ENCODE measurements around the gene P4HA2. TPM values are rescaled to one million over a fixed set of nuclear protein-coding genes. Genes with fewer than 3 reads are reported as not detected.

P4HA2 gene
- total RNA-seq, 1 experiment from 2014 or later: 15.1 TPM

GRCh38 chr5:132254321-132254977 is 26.8 kb upstream of the P4HA2 start:
- ATAC-seq (no peak), DNase-seq (ENCODE audit: low spot score) (no peak)
- H3K27me3 Mint-ChIP-seq (ENCODE audit: low read depth): peaks cover 20% of the 10 kb centered on the region
- peaks cover 15% of the 10 kb centered on the region for H3K4me1 Mint-ChIP-seq
- H3K36me3 Mint-ChIP-seq: no peaks in the 10 kb centered on the region
- no peaks in the 10 kb centered on the region for H3K9me3 Mint-ChIP-seq
- no peak overlapping the region for H3K4me3 Mint-ChIP-seq
- TF ChIP-seq, protein P1, sequence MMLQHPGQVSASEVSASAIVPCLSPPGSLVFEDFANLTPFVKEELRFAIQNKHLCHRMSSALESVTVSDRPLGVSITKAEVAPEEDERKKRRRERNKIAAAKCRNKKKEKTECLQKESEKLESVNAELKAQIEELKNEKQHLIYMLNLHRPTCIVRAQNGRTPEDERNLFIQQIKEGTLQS (CRISPR knock-in tag; conservative IDR thresholded peaks at IDR 0.05): no peak
- TF ChIP-seq, protein P2, sequence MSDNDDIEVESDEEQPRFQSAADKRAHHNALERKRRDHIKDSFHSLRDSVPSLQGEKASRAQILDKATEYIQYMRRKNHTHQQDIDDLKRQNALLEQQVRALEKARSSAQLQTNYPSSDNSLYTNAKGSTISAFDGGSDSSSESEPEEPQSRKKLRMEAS (CRISPR knock-in tag; IDR thresholded peaks at IDR 0.05): no peak
- TF ChIP-seq ZNF317 (CRISPR knock-in tag; IDR thresholded peaks at IDR 0.05; ENCODE audit: borderline replicate concordance, low read depth) (no peak), ESRRA (CRISPR knock-in tag; IDR thresholded peaks at IDR 0.05; ENCODE audit: borderline replicate concordance) (no peak), HMGA2 (CRISPR knock-in tag; IDR thresholded peaks at IDR 0.05) (no peak), SP1 (CRISPR knock-in tag; conservative IDR thresholded peaks at IDR 0.05) (no peak), TEAD1 (CRISPR knock-in tag; IDR thresholded peaks at IDR 0.05) (no peak), FOXP4 (CRISPR knock-in tag; IDR thresholded peaks at IDR 0.05) (no peak), E2F4 (CRISPR knock-in tag; IDR thresholded peaks at IDR 0.05; ENCODE audit: borderline replicate concordance, low read depth) (no peak), GABPB1 (CRISPR knock-in tag; IDR thresholded peaks at IDR 0.05) (no peak), JUN (CRISPR knock-in tag; IDR thresholded peaks at IDR 0.05) (no peak), E2F5 (CRISPR knock-in tag; IDR thresholded peaks at IDR 0.05) (no peak), ZNF138 (CRISPR knock-in tag; conservative IDR thresholded peaks at IDR 0.05) (no peak), PRRX2 (CRISPR knock-in tag; IDR thresholded peaks at IDR 0.05) (no peak), ZBTB21 (CRISPR knock-in tag; IDR thresholded peaks at IDR 0.05; ENCODE audit: borderline replicate concordance) (no peak), CREM (CRISPR knock-in tag; IDR thresholded peaks at IDR 0.05) (no peak), ZNF416 (CRISPR knock-in tag; IDR thresholded peaks at IDR 0.05) (no peak)
- TF ChIP-seq, protein P3, sequence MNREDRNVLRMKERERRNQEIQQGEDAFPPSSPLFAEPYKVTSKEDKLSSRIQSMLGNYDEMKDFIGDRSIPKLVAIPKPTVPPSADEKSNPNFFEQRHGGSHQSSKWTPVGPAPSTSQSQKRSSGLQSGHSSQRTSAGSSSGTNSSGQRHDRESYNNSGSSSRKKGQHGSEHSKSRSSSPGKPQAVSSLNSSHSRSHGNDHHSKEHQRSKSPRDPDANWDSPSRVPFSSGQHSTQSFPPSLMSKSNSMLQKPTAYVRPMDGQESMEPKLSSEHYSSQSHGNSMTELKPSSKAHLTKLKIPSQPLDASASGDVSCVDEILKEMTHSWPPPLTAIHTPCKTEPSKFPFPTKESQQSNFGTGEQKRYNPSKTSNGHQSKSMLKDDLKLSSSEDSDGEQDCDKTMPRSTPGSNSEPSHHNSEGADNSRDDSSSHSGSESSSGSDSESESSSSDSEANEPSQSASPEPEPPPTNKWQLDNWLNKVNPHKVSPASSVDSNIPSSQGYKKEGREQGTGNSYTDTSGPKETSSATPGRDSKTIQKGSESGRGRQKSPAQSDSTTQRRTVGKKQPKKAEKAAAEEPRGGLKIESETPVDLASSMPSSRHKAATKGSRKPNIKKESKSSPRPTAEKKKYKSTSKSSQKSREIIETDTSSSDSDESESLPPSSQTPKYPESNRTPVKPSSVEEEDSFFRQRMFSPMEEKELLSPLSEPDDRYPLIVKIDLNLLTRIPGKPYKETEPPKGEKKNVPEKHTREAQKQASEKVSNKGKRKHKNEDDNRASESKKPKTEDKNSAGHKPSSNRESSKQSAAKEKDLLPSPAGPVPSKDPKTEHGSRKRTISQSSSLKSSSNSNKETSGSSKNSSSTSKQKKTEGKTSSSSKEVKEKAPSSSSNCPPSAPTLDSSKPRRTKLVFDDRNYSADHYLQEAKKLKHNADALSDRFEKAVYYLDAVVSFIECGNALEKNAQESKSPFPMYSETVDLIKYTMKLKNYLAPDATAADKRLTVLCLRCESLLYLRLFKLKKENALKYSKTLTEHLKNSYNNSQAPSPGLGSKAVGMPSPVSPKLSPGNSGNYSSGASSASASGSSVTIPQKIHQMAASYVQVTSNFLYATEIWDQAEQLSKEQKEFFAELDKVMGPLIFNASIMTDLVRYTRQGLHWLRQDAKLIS (CRISPR knock-in tag; IDR thresholded peaks at IDR 0.05; ENCODE audit: borderline replicate concordance): no peak
- TF ChIP-seq, protein P4, sequence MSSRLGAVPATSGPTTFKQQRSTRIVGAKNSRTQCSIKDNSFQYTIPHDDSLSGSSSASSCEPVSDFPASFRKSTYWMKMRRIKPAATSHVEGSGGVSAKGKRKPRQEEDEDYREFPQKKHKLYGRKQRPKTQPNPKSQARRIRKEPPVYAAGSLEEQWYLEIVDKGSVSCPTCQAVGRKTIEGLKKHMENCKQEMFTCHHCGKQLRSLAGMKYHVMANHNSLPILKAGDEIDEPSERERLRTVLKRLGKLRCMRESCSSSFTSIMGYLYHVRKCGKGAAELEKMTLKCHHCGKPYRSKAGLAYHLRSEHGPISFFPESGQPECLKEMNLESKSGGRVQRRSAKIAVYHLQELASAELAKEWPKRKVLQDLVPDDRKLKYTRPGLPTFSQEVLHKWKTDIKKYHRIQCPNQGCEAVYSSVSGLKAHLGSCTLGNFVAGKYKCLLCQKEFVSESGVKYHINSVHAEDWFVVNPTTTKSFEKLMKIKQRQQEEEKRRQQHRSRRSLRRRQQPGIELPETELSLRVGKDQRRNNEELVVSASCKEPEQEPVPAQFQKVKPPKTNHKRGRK (CRISPR knock-in tag; IDR thresholded peaks at IDR 0.05; ENCODE audit: borderline replicate concordance): no peak
- H3K27ac Mint-ChIP-seq: no peak overlapping the region
- ChIA-PET POLR2A (no interaction called here), CTCF (no interaction called here)

Data from WTC11 (cell line).